GM18502 (cell line): ENCODE measurements around the gene SLC12A2.

Source experiments
- ATAC-seq: cut with Tn5 transposase; IDR thresholded peaks from one replicate; pipeline ENCODE4 v1.9.1; 2021; ENCODE audit warnings: mild to moderate bottlenecking; ENCODE audit not compliant: unreplicated experiment, poor library complexity

SLC12A2 gene

GRCh38 chr5:128093368-128093767 lies 9.8 kb downstream of the SLC12A2 start:
- ATAC-seq = no peak

DNA sequence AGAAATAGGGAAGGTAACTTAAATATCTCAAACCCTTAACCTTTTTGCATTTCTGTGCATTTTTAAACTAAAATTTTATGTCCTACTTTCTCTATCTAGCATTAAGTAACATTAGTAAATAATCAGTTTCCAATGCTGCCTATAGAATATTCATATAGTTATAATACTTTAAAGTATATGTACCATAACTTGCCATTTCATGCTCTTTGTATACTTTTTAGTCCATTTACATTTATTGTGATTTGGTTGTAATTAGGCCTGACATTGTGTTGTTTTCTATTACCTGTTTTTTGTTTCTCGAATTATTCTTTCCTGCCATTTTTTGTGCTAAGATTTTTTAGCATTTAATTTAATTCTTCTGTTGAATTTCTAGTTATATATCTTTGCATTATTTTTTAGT lies 13.7 kb downstream of the SLC12A2 start:
- ATAC-seq = no peak

DNA sequence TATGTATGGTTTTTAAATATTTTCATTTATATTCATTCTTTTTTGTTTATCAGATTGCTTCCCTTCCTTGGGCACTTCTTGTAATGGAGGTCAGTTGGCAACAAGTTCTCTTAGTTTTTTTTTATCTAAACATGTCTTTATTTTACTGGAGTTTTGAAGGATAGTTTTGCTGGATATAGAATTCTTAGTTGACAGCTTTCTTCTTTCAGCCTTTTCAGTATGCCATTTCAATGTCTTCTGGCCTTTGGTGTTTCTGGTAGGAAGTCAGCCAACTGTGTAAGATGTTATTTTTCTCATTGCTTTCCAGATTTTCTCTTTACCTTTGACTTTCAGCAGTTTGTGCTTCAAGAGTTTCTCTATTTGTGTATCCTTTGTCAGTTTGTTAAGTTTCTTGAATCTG lies 14.2 kb downstream of the SLC12A2 start:
- ATAC-seq = no peak

DNA sequence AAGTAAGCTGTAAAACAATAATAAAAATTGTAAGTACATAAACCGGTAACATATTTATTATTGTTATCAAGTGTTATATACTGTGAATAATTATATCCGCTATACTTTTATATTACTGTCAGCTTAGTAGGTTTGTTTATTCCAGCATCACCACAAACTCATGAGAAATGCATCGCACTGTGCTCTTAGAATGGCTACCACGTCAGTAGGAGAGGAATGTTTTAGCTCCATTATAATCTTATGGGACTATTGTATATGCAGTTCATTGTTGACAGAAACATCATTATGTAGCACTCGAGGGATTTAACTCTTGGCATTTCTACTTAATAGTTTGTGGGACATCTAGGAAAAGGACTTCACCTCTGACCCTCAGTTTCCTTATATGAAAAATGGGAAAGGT lies 16.4 kb downstream of the SLC12A2 start:
- no peak for ATAC-seq

DNA sequence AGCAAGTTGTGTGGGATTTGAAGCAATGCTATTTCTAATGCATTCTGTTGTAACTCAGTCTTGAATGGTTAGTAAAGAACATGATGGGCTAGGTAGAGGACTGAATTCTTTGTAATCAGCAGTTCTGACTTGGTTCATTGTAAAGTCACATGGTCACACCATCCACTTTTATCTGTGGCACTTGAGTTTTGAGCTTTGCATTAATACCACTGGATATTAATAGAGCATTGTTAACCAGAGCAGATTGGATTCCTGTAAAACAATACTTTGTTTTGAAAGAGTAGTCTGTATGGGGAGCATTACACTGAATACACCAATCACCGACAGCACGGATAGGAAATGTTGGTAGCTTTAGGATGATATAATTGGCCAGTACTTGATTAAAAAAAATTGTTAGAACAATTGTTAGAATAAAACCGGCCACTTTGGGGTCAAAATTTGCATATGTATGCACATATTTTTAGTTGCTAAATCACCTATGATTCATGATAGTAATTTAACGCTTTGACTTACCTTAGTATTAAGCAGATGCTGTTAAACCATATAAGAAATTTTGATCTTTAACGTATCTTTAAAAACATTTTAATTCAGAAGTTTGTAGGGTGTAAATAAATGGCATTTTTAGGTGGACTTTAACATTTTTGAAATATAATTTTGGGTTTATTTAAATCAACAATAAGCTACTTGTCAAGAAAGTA lies 17.4 kb downstream of the SLC12A2 start:
- ATAC-seq = no peak

GRCh38 chr5:128101676-128102075 lies 18.1 kb downstream of the SLC12A2 start:
- no peak for ATAC-seq

GRCh38 chr5:128105203-128105602 lies 21.6 kb downstream of the SLC12A2 start:
- ATAC-seq = no peak

DNA sequence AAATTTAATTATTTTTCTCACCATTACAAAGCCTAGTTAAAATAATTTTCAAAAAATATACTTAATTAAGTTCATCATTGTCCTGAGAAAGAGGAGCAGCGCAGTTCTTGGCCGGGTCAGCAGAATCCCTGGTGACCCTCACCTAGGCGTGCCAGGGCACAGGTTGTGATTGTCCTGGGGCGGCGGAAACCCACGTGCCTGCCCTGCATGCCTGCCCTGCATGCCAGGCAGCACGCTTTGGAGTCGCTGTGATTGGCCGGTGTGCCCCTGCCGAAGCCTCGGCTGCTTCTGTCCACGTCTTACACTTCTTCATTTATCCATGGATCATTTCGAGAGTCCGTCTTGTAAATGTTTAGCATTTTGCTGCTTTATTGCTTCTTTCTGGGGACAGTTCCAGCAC lies 25.6 kb downstream of the SLC12A2 start:
- no peak for ATAC-seq

DNA sequence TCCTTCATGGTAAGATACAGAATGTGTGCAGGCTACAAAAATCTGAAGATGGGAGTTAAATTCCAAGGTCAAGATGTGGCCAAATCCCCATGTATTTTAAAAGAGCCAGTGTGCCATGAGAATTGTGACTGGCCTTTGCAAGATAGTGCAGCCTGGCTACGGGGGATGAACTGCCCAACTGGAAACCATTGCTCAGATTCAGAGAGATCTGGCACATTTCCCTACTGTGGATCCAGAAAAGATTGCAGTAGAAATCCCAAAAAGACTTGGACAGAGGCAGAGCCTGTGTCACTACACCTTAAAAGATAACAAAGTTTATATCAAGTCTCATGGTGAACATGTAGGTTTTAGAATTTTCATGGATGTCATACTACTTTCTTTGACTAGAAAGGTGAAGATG lies 26.2 kb downstream of the SLC12A2 start:
- ATAC-seq = no peak

GRCh38 chr5:128111818-128112448 lies 28.4 kb downstream of the SLC12A2 start:
- no peak for ATAC-seq

- ATAC-seq = no peak
These were observed 32.9 kb downstream of the SLC12A2 start for GRCh38 chr5:128116445-128116844.

DNA sequence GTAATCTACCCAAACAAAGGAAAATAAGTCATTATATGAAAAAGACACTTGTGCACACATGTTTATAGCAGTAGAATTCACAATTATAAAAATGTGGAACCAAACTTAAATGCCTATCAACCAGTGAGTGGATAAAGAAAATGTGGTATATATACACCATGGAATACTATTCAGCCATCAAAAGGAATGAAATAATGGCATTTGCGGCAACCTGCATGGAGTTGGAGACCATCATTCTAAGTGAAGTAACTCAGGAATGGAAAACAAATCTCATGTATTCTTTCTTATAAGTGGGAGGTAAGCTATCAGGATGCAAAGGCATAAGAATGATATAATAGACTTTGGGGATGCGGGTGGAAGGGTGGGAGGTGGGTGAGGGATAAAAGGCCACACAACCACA lies 34.6 kb downstream of the SLC12A2 start:
- no peak for ATAC-seq

DNA sequence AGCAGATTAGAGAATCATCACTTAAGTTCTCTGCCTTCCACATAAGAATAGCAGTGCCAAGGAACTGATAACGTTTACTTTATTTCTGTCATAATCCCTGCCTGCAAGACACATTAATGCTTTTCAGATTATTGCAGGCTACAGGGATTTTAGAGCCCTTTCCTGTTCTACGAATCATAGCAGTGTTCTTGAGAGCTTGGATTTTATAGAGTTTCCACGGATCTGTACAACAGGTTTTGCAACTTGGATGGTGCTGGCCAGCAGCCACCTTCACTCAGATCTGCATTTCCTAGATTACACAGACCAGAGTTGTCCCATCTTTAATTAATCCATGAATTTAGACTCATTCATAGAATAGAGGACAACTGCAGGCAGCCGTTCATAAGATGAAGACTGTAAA lies 38.1 kb downstream of the SLC12A2 start:
- no peak for ATAC-seq

DNA sequence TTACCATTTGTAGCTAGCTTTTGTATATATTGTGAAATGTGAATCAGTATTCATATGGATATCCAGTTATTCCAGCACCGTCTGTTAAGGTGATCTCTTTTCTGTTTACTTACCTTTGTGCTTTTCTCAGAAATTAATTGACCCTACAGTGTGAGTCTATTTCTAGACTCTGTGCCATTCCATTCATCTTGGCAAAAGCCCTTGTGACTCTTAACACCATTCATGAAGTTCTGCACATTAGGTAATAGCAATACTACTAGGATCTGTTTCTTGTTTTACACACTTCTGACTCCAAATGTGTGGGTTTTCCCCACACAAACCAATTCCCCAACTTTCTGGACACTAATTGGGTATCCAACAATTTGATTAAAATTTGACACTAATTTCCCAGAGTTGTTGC lies 40.4 kb downstream of the SLC12A2 start:
- ATAC-seq = no peak

GRCh38 chr5:128126241-128126640 lies 42.7 kb downstream of the SLC12A2 start:
- ATAC-seq = no peak

GRCh38 chr5:128132499-128132898 lies 48.9 kb downstream of the SLC12A2 start:
- no peak for ATAC-seq

- no peak for ATAC-seq
These were observed 51.7 kb downstream of the SLC12A2 start for GRCh38 chr5:128135286-128135685.

DNA sequence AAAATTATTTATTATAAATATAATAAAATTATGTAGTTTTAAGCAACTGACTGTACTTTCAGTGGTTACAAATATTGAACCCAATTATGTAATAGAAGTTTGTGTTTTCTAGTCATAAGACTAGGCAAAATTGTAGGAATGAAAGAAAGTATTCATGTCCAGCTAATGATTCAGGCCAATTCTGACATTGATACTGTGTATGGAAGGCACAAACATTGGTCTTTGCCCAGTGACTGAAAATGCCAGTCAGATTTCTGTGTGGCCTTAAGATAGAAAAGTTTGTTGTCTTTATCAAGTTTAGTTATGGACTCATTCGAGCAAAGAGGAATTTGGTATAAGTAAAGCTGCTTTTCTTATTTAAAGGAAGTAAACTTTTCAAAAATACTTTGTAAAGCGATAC lies 60.3 kb downstream of the SLC12A2 start:
- ATAC-seq = no peak

DNA sequence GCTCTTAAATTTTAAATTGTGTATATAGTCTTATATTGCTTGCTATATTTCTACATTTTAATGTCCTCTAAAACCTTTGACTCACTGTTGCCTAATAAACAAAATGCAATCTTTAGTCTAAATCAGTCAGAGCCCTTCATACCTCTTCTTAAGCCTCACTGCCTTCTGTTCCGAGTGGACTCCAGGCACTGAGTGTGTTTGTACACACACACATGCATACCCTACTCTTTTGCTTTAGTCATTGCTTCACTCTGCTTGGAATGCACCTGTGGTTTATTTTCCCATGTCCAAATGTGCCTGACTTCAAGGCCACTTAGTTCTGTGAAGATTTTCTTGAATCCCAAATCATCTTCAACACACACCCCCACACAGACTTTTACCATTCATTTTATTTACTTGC lies 60.9 kb downstream of the SLC12A2 start:
- no peak for ATAC-seq

- no peak for ATAC-seq
These were observed 63.1 kb downstream of the SLC12A2 start for GRCh38 chr5:128146671-128147070.

DNA sequence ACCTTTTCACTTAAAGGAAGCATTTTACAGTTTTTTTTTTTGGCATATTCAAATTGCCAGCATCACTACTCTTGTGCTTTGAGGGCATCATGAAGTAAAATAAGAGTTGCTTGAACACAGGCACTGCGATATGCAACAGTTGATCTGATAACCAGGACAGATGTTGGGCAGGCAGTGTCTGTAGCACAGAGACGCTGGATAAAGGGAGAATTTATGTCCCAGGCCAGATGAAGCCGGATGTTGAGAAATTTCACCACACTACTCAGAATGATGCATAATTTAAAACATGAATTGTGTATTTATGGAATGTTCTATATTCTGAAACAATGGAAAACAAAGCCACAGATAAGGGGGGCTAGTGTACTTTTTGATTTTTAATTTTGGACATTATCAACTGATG lies 71.4 kb downstream of the SLC12A2 start:
- no peak for ATAC-seq

- ATAC-seq = no peak
These were observed 72.2 kb downstream of the SLC12A2 start for GRCh38 chr5:128155776-128156175.
